ENCODE data around the gene CALHM3.

DNA sequence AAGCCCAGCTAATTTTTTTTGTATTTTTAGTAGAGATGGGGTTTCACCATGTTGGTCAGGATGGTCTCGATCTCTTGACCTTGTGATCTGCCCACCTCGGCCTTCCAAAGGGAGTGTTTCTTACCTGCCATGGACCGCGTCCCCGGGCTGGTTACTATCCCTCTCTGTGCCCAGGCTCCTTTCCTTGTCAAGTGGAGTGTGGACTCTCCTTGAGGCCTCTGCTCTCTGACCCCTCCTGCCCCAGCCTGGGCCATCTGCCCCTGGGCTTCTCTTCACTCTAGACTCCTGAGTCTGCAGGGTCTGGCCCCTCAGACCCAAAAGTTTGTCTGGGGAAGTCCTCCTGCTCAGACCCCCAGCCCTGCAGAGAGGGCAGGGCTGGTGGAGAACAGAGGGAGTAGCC lies 35.2 kb upstream of the CALHM3 start:
- TF ChIP-seq GABPA (IDR thresholded peaks at IDR 0.05; ENCODE audit: low read depth) = no peak
- TF ChIP-seq, protein P1, sequence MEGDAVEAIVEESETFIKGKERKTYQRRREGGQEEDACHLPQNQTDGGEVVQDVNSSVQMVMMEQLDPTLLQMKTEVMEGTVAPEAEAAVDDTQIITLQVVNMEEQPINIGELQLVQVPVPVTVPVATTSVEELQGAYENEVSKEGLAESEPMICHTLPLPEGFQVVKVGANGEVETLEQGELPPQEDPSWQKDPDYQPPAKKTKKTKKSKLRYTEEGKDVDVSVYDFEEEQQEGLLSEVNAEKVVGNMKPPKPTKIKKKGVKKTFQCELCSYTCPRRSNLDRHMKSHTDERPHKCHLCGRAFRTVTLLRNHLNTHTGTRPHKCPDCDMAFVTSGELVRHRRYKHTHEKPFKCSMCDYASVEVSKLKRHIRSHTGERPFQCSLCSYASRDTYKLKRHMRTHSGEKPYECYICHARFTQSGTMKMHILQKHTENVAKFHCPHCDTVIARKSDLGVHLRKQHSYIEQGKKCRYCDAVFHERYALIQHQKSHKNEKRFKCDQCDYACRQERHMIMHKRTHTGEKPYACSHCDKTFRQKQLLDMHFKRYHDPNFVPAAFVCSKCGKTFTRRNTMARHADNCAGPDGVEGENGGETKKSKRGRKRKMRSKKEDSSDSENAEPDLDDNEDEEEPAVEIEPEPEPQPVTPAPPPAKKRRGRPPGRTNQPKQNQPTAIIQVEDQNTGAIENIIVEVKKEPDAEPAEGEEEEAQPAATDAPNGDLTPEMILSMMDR (IDR thresholded peaks at IDR 0.05; ENCODE audit: insufficient read depth, low read length) = no peak

All from HL-60 (cell line).